K562 (cell line): ENCODE results near the gene NTM. TPM values are rescaled to one million over a fixed set of nuclear protein-coding genes. Genes with fewer than 3 reads are reported as not detected.

ENCODE experiments used
- BHLHE40 ChIP-seq: IDR thresholded peaks from 2 replicates; pipeline ENCODE4 v1.6.1; 2011; ENCODE audit warnings: low read length, improper control_type of control experiment
- CBX5 ChIP-seq: IDR thresholded peaks from 2 replicates; pipeline ENCODE4 v1.6.1; 2014; ENCODE audit warnings: low read depth, borderline replicate concordance
- HMGN3 ChIP-seq: IDR thresholded peaks from 2 replicates; pipeline ENCODE4 v1.6.1; 2011; ENCODE audit warnings: borderline replicate concordance, low read depth, mild to moderate bottlenecking, mixed read lengths, low read length; ENCODE audit not compliant: insufficient read length; ENCODE audit errors: extremely low read depth
- MGA ChIP-seq: fragments of 450-650 bp; IDR thresholded peaks from 2 replicates; pipeline ENCODE4 v1.6.1; 2016; ENCODE audit warnings: mild to moderate bottlenecking, moderate library complexity
- SMAD2 ChIP-seq: fragments of 150-350 bp; IDR thresholded peaks from 2 replicates; pipeline ENCODE4 v1.6.1; 2014; ENCODE audit warnings: low read depth, mild to moderate bottlenecking, low read length
- ZKSCAN8 ChIP-seq: fragments of 200-800 bp; sonication (Bioruptor generic); IDR thresholded peaks from 2 replicates; pipeline ENCODE4 v1.6.1; 2016; ENCODE audit warnings: missing genetic modification characterization, missing compliant biosample characterization
- ZNF212 ChIP-seq: fragments of 450-650 bp; formaldehyde crosslinking; IDR thresholded peaks from 2 replicates; pipeline ENCODE4 v1.4.0; 2020; ENCODE audit warnings: mild to moderate bottlenecking
- ZNF785 ChIP-seq: fragments of 250-450 bp; sonication (Bioruptor Pico); IDR thresholded peaks from 2 replicates; pipeline ENCODE4 v1.4.0; 2020; ENCODE audit warnings: mild to moderate bottlenecking
- polyA plus RNA-seq, 8 experiments: library from polyadenylated mRNA; depleted of rRNA in 4 of 8; stranded (reverse) in 5 of 8; unstranded in 3 of 8; fragments of >200 nt; fragmentation: Nextera tagmentation in 2 of 8; fragmentation: Illumina TruSeq in 1 of 8; extraction: Ambion mirVana in 2 of 8; extraction: Trizol in 1 of 8; gene quantifications; 2 replicates each; pipeline versions ENCODE4 v1.2.1 to v1.2.3, GENCODE V29; 2011 to 2014; ENCODE audit warnings: inconsistent platforms in 1 of 8, missing spikeins in 1 of 8
- total RNA-seq, 7 experiments: library from RNA; depleted of rRNA in 6 of 7; stranded (reverse); fragments of >200 nt in 6 of 7; fragmentation: Illumina TruSeq in 2 of 7; extraction: Trizol in 2 of 7; gene quantifications; 2 replicates each; pipeline versions ENCODE4 v1.2.1 to v1.2.3, GENCODE V29; 2011 to 2021; ENCODE audit warnings: low replicate concordance in 1 of 7
- TF ChIP-seq, protein P1 (sequence below): sonication (generic); formaldehyde crosslinking; IDR thresholded peaks from 2 replicates; pipeline ENCODE4 v1.8.0; 2022; ENCODE audit warnings: missing genetic modification reagents, mild to moderate bottlenecking, borderline replicate concordance
- TF ChIP-seq, protein P2 (sequence below): fragments of 250-450 bp; sonication (Bioruptor Pico); IDR thresholded peaks from 2 replicates; pipeline ENCODE4 v1.8.0; 2021; ENCODE audit warnings: mild to moderate bottlenecking, moderate library complexity

NTM gene
- total and polyA plus RNA-seq, 9 of the 15 experiments (the other 6 are each of a cell fraction or from before 2014, with no cell fraction given) = not detected

DNA sequence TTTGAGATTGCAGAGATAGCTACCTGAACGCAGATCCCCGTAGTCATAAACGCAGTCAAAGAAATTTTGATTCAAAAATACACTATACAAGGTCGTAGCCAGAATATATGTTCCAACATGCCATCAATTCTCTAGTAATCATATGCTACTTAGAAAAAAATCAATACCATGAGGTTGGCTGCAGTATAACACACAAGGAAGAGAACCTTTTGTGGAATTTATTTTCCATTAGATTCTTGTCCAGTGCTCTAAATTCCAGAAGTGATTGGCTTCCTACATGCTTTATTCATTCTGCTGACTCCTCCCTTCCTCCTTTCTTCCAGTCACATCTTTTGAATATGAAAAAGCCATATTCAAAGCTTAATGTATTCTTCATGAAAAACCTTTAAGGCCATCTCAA is 189.9 kb downstream of the NTM start (continued):
- TF ChIP-seq MGA (no peak), SMAD2 (no peak), HMGN3 (no peak), ZKSCAN8 (CRISPR knock-in tag) (no peak), CBX5 (no peak), BHLHE40 (no peak), ZNF785 (CRISPR knock-in tag) (no peak), ZNF212 (CRISPR knock-in tag) (no peak)
- TF ChIP-seq, protein P1, sequence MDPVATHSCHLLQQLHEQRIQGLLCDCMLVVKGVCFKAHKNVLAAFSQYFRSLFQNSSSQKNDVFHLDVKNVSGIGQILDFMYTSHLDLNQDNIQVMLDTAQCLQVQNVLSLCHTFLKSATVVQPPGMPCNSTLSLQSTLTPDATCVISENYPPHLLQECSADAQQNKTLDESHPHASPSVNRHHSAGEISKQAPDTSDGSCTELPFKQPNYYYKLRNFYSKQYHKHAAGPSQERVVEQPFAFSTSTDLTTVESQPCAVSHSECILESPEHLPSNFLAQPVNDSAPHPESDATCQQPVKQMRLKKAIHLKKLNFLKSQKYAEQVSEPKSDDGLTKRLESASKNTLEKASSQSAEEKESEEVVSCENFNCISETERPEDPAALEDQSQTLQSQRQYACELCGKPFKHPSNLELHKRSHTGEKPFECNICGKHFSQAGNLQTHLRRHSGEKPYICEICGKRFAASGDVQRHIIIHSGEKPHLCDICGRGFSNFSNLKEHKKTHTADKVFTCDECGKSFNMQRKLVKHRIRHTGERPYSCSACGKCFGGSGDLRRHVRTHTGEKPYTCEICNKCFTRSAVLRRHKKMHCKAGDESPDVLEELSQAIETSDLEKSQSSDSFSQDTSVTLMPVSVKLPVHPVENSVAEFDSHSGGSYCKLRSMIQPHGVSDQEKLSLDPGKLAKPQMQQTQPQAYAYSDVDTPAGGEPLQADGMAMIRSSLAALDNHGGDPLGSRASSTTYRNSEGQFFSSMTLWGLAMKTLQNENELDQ (CRISPR knock-in tag) = no peak
- TF ChIP-seq, protein P2, sequence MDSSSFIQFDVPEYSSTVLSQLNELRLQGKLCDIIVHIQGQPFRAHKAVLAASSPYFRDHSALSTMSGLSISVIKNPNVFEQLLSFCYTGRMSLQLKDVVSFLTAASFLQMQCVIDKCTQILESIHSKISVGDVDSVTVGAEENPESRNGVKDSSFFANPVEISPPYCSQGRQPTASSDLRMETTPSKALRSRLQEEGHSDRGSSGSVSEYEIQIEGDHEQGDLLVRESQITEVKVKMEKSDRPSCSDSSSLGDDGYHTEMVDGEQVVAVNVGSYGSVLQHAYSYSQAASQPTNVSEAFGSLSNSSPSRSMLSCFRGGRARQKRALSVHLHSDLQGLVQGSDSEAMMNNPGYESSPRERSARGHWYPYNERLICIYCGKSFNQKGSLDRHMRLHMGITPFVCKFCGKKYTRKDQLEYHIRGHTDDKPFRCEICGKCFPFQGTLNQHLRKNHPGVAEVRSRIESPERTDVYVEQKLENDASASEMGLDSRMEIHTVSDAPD (CRISPR knock-in tag) = no peak
